ENCODE measurements around the gene TRIM7.
"Not testable (repeated sequence)": the region's sequence is repeated elsewhere in the genome, so short reads cannot be mapped to it uniquely, and the experiment has no call there.

Gene TRIM7

DNA sequence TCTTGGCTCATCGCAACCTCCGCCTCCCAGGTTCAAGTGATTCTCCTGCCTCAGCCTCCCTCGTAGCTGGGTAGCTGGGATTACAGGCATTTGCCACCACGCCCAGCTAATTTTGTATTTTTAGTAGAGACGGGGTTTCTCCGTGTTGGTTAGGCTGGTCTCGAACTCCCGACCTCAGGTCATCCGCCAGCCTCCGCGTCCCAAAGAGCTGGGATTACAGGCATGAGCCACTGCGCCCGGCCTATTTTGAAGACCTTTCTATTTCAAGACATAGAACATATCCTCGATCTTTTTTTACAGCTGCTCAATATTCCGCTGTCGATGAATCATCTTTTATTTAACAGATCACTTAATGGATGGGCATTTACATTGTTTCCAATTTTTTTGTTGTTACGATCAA, 5.7 kb upstream of the TRIM7 start:
- not testable (repeated sequence) for DNase-seq

DNA sequence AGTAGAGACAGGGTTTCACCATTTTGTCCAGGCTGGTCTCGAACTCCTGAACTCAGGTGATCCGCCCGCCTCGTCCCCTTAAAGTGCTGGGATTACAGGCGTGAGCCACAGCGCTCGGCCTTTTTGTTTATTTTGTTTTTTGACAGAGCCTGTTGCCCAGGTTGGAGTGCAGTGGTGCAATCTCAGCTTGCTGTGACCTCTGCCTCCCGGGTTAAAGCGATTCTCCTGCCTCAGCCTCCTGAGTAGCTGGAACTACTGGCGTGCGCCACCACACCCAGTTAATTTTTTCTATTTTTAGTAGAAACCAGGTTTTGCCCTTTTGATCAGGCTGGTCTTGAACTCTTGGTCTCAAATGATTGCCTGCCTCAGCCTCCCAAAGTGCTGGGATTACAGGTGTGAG, 5.2 kb upstream of the TRIM7 start:
- not testable (repeated sequence) for DNase-seq

DNA sequence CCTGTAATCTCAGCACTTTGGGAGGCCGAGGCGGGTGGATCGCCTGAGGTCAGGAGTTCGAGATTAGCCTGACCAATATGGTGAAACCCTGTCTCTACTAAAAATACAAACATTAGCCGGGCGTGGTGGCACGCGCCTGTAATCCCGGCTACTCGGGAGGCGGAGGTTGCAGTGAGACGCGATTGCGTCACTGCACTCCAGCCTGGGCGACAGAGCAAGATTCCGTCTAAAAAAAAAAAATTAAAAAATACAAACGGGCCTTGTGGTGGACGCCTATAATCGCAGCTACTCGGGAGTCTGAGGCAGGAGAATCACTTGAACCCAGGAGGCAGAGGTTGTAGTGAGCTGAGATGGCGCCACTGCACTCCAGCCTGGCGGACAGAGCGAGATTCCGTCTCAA, 4.0 kb upstream of the TRIM7 start:
- not testable (repeated sequence) for DNase-seq

DNA sequence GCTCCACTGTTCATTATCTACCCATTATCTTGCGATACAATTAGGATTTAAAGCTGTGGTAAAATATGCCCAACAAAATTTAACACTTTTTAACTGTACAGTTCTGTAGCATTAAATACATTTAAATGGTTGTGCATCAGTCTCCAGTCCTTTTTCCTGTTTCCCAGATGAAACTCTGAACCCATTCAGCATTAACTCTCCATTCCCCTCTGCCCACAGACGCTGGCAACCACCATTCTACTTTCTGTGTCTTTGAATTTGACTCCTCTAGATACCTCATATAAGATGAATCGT, 2.9 kb upstream of the TRIM7 start:
- DNase-seq = no peak

DNA sequence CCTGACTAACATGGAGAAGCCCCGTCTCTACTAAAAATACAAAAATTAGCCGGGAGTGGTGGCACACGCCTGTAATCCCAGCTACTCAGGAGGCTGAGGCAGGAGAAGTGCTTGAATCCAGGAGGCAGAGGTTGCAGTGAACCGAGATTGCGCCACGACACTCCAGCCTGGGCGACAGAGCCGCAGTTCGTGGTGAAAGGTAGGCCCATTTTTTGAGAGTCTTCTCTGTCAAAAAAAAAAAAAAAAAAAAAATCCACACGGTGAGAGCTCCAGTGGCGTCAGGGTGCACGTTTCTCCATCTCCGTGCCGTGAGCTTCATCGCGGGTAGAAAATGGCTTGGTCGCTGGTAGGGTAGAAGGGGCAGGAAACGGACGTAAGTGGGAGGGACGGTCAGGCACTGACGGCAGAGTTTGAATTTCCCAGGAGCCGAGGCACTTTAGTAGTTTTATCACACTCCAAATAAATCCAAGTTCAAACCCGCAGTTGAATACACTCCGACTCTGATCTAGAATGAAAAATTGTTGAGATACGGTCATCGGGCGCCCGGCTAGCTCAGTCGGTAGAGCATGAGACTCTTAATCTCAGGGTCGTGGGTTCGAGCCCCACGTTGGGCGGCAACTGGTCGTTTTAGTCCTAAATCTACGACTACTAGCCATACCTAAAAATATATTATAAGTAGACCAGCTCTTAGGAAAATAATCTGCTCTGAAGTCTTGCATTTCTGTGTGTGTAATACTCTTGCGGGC, 2.4 kb upstream of the TRIM7 start:
- peak; percentile 94 for DNase-seq

DNA sequence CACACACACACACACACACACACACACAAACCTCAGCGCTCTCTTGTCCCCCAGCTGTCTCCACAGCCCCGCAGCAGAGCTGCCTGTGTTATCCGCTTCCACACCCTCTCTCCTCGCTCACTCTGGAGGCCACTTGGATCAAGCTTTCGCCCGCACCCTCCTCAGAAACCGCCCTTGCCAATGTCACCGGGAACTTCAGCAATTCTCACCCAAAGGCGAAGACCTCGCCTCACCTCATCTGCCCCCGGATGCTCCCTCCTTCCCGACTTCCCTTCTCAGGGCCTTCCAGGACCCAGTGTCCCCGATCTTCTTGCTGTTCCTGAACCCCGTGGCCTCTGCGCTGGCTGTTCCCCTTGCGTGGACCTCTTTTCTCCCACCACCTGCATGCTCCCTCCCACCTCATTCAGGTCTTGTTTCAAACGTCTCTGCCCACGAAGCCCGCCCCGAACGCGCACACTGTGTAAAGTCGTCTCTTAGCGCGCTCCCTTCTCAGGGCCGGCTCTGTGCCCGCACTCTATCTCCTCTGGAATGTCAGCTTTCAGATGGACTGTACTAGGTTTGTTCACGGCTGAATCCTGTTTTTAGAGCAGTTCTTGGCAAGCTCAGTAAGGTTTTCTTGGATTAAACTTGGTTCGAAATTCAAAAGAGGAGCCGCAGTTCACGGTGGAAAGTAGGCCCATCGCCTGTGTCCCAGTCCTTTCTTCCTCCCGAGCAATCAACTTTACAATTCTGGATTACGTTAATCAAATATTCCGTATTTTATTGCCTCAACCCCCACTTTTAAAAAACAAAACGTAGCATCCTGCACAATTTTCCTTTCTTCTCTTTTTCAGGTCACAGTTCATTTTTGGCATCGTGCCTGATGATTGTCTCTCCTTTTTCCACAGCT, 1.0 kb upstream of the TRIM7 start:
- no peak for DNase-seq

DNA sequence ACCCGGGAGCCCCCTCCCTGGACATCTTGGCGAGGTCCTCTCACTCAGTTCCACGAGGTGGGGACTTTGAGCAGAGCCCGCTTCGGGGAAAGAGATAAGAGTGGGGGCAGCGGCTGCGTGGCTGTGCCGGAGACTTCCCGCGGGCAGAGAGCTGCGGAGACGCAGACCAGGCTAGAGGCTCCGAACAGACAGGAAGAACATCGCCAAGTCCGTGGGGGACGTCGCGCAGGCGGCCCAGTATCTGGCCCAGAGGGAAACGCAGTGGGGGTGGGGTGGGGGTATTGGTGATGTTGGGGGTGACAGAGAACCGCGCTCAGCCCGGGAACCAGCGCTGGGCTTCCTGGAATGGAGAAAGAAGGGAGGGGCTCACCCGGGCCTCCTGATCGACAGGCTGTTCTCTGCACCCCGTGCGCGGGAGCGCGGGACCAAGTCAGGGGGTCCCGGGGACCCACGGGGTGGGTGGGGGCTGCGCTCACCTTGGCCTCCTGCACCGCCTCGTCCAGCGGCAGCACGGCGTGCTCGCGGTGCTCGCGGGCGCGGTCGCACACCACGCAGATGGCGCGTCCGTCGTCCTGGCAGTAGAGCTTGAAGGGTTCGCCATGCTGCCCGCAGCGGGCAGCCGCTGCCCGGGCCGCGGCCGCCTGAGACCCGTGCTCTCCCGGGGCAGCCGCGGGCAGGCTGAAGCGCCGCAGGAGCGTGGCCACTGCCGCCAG, 727 bp downstream of the TRIM7 start:
- no peak for DNase-seq

DNA sequence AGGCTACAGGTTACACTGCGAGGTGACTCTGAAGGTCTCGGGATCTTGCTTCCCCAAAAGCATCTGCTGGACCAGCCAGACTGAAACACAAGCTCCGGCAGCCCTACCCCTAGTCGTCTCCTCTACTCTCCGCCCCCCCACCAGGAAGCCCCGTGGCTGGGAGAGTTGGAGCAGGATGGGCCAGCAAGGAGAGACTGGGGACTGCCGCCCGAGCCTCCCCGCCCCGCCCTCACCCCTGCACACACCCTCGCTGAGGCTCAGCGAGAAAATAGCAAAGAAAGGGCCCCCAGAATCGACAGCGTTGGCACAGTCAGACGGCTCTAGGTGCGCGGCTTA, 1.3 kb downstream of the TRIM7 start:
- DNase-seq = no peak

DNA sequence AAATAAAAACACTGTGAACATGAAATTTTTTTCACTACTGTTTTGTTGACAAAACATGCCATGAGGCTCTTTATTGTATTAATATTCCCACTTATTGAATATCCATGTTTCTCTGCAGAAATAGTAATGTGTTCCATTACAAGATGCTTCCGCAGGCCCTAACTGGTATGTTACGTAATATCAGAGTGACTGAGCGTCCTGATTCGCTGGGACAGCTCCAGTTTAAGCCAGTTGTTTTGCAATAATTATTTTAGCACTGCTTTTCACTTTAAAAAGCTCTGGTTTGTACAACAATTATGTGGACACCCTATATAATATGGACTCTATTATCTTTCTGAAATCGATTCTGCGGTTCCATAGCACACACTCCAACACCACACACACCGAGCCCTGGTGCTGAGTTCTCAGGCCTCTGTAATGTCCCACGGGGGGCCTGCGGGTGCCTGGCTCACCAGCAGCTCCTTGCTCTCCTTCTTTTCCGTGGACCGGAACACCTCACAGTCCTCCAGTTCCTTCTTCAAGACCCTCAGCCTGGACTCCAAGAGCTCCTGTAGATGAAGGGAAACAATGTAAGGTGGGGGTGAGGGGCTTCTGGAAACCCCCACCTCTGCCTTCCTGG, 1.8 kb downstream of the TRIM7 start:
- no peak for DNase-seq

DNA sequence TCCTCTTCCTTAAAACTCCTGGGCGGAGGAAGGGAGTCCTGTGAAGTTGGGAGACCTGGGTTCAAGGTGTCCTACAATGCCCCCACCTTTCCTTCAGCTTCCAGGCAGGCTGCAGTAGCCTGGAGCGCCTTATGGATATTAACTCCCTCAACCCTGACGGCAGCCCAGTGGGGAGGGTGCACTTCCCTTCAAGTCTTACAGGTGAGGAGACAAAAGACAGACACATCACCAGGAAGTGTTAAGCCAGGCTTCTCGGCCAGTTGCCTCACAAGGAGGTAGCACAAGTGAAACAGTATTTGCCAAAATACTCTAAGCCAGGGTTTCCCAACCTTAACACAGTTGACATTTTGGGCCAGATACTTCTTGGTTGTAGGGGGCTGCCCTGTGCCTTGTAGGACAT, 4.2 kb downstream of the TRIM7 start:
- no peak for DNase-seq

DNA sequence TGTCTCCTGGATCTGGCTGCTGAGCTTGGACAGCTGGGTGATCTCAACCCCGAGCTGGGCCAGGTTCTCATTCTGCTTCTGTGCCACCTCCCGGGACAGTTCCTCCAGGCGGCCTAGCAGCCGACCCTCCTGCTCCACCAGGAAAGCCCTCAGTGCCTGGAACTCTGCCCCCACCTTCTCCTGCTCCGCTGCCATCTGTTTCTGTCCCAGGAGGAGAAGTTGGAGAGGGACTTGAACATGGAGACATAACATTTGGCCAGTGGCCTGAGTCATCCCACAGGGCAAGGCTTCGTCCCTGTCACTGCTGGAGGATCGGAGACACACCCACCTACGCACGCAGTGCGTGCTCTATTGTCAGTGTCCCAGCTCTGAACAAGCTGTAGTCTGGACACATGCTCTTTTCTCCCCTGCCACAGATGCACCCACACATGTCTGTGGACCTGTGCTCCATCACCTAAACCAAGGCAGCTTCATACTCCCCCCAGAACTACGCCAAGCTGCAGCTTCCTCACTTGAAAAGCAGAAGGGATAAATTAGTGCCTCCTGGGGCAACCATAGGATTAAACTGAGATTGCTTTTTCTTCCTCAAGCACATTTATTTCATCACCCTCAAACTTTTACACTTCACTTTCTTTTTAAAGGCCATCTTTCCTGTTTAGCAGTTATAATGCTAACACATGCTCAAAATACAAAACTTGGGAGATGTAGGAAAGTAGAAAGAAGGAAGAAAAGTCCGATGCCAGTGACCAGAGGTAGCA, 4.9 kb downstream of the TRIM7 start:
- no peak for DNase-seq

DNA sequence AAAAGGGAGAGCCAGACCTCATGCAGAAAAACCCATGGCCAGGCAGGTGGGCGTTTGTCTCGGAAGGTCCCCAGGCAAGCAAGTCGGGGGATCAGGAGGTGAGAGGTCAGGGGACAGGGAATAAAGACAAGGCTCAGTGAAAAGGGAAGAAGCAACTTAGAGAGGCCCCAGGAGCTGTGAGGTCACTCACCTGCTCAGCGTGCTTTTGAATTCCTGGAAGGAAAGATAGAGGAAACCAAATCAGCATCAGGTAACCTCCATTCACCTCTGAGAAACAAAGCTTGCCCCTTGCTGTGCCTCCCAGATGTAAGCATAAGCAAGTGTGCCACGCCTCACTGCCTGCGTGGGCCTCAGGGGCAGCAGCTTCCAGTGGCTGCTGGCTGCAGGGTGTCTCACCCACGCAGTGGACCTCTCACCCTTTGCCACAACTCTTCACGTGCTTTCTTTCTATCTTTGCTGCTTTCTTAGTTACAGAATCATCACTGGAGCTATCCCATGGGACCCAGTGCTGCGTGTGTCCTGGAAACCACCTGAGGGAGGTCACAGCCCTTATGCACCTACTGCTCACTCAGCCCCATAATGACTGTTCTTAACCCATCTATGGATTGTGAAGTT, 6.0 kb downstream of the TRIM7 start:
- no peak for DNase-seq

DNA sequence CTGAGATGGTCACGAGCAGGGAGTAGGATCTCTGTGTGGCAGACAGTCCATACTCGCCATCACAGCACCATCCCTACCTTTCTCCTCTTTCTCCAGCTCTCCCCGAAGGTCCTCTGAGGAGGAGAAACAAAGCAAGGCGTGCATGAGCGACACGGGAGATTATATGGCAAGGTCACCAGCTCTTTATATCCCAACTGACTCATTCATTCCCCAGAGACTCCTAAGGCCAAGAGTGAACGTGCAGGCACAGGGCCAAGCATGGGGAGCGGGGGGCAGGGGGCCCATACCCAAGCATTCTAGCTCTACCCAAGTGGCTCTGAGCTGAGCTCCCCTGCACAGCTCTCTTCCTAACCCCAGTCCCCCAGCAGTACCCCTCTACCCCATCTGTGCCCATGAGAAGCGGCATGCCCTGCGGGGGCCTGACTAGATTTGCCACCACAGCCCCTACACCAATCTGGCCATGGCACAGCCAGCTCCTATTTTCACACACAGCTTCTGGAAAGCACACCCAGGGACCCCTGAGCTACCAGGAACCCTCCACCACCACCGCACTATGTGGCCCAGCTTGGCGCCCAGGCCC, 6.8 kb downstream of the TRIM7 start:
- DNase-seq = no peak

DNA sequence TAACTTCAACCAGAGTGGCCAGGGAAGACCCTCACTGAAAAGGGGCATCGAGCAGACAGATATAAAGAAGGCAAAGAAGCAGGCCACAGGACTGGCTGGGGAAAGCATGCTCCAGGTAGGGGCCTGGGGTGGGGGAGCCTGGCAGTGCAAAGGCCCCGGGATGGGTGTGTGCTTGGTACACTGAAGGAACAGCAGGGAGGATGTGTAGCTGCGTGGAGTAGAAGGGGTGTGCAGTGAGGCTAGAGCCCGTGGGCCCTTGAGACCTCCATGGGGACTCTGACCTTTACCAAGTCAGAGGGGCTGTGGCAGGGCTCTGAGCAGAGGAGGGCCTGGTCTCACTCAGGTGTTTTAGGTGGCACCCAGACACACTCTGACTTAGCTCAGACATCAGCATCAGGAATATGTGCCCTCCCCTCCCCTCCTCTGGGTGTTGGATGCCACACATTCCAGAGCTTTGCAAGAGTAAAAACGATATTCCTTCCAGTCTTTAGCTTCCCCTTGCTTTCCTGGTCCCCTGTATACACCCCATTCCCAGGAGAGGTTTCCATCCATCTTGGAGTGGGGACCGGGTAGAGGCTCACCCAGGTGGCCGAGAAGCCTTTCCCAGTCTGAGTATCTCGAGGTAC, 7.6 kb downstream of the TRIM7 start:
- DNase-seq = no peak

DNA sequence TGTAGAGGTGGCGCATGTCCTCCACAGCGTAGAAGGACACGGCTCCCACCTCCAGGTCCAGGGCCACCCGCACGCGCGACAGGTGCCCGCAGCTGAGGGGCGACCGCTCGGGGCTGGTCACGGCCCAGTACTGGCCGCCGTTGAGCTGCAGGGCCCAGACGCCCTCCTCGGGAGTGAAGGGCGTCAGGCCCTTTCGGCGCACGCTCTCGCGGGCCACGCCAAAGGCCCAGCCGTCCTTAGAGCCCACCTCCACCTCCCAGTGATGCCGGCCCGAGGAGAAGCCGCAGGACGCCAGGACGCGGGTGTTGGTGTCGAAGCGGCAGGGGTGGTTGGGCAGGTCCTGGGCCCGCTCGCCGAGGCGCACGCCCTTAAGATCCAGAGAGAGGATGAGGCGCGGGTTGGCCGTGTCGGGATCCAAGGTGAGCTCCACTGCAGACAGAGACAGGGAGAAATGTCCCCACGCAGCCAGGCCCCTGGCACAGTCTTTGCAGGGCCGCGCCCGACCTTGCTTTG, 9.7 kb downstream of the TRIM7 start:
- DNase-seq = no peak

DNA sequence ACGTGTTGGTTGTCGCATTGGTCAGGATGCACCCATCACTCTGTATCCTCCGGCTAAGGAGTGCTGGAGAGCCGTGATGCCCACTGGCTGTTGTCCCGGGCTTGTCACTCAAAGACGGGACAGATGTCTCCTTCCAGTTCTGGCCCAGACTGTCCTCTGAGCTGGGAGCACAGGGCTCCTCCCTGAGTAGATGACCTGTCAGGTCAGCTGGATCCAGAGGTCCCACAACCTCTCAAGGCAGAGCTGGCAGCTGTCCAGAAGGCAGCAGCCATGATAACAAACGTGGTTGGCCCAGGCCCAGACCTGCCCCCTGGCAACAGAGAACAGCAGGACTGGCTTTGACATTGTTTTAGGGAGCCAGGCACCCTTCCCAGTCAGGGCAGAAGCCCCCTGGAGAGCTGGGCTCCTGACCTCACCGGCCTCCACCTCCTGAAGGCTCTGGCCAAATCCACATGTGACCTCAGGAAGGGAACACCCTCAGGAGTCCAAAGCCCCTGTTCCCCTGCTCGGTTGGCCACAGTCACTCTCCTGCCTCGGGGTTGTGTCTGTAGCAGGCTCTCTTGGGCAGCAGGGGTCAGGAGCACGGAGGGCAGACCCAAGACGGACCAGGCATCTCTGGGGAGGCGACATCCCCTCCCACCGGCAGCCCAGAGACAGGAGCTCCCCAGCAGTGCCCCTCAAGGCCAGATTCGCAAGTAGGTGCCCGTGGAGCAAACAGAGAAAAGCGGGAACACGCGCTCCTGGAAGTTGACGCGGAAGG, 10.3 kb downstream of the TRIM7 start:
- no peak for DNase-seq

DNA sequence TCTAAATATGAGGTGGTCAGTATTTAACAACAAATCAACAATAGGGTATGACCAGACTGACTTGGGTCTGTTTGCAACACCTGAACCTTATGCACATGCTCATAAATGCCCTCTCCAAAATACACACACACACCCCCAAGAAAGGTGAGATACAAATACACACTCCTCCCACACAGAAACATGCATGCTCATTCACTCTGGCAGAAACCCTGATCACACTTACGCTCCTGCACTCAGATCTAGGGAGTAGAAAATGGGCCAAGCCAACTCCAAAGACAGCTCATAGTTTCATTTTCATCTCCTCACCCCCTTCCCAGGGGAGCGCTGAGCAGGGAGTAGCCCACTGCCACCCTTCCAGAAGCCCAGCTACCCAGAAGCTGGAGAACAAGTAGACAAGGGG, 11.3 kb downstream of the TRIM7 start:
- DNase-seq = no peak

DNA sequence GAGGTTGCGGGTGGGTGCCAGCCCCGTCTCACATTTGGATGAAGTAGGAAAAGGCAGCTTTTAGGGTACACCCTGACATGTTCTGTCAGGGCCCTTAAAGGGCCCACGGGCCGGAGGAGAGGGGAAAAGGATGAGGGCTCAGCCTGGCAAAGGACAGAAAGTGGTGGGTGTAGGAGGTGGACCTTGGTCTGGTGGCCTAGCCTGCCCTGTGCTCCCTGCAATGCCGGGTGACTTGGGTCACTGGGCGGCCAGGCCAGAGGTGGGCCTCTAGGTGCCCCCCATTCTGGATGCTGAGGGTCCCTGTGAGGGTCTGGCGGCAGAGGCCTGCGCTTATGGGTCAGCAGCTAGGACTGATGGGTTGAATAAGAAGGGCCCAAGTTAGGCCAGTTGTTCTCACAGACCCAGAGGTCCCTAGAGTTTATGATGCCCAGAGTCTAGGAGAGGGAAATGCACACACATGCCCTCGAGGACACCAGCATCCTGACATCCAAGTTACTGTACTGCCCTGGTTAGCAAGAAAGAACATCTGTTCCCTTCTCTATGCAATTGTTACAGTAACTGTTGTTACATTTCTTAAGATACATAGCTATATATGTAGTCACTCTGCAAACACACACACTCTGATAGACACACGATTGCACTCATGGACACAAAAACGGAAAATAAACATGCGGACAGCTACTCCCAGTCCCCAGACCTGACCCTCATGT, 12.5 kb downstream of the TRIM7 start:
- DNase-seq = no peak

DNA sequence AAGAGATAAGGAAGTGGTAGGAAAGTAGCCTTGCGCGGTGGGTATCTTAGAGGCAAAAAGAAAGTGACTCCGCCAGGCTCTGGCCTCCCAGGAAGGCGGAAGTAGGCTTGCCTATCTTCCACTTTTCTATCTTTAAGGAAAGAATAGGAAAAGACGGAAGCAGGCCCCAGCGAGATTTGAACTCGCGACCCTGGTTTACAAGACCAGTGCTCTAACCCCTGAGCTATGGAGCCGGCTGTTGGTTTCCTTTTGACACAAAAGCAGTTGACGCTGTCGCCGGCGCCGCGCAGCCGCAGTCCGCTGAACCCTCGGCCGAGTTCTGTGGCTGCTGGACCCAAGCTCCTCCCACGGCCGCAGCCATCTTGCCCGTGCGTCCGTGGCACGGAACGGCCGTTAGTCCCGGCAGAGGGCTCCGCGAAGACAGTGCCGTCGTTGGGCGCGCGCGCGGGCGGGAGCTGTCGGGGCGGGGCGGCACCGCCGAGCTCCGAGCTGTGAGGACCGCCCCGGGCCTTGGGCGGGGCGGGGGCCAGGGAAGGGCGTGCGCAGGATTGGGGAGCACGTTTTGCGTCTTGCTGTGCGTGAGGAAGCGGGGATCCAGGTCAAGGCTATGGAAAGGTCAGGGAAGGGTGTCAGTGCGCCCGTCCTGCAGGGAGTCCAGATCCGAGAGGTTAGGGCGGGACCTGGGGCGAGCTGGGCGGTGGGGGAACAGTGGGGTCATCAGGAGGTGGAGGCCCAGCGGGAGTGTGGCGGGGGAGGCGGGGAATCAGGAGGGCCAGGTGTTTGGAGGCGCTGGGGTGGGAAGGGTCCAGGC, 13.3 kb downstream of the TRIM7 start:
- DNase-seq = peak; percentile 95
